DOHH2 (cell line): ENCODE results near the gene METTL25.

Experiments used
- H3F3A ChIP-seq: fragments of 200-600 bp; sonication (generic), shearing (Covaris generic); 2 replicates; pipeline ENCODE4 v1.6.0; 2016; ENCODE audit warnings: antibody characterized with exemption, mild to moderate bottlenecking; ENCODE audit not compliant: control insufficient read depth, insufficient read depth
- H3K27ac ChIP-seq: fragments of 200-600 bp; sonication (generic); 2 replicates; pipeline ENCODE4 v1.5.1; 2014; ENCODE audit warnings: low read depth, mild to moderate bottlenecking, low read length, moderate library complexity
- H3K27me3 ChIP-seq: fragments of 200-600 bp; sonication (generic); 2 replicates; pipeline ENCODE4 v1.6.1; 2014; ENCODE audit warnings: mild to moderate bottlenecking, low read length, mixed read lengths; ENCODE audit not compliant: control insufficient read depth
- H3K36me3 ChIP-seq: fragments of 200-600 bp; sonication (generic); 2 replicates; pipeline ENCODE4 v1.6.1; 2014; ENCODE audit warnings: mild to moderate bottlenecking, low read length, moderate library complexity, mixed read lengths; ENCODE audit not compliant: control insufficient read depth
- H3K4me1 ChIP-seq: fragments of 200-600 bp; sonication (generic); 2 replicates; pipeline ENCODE4 v1.6.1; 2014; ENCODE audit warnings: mild to moderate bottlenecking, low read length, mixed read lengths; ENCODE audit not compliant: control insufficient read depth
- H3K4me2 ChIP-seq: fragments of 200-600 bp; sonication (generic); 2 replicates; pipeline ENCODE4 v1.6.0; 2014; ENCODE audit warnings: mild to moderate bottlenecking, low read length, moderate library complexity
- H3K4me3 ChIP-seq: fragments of 200-600 bp; sonication (generic); 2 replicates; pipeline ENCODE4 v1.5.1; 2014; ENCODE audit warnings: mild to moderate bottlenecking, low read length, mixed read lengths
- H3K79me2 ChIP-seq: fragments of 200-600 bp; sonication (generic); 2 replicates; pipeline ENCODE4 v1.6.1; 2014; ENCODE audit warnings: mild to moderate bottlenecking, low read length, mixed read lengths; ENCODE audit not compliant: control insufficient read depth
- H3K9me2 ChIP-seq: fragments of 200-600 bp; sonication (generic); replicated peaks from 2 replicates; pipeline ENCODE4 v1.6.1; 2014; ENCODE audit warnings: mild to moderate bottlenecking, low read length, mixed read lengths; ENCODE audit not compliant: control insufficient read depth
- H3K9me3 ChIP-seq: fragments of 200-600 bp; sonication (generic); 2 replicates; pipeline ENCODE4 v1.6.1; 2014; ENCODE audit warnings: antibody characterized with exemption, low read length, mixed read lengths; ENCODE audit not compliant: control insufficient read depth, insufficient read depth
- H4K20me1 ChIP-seq: fragments of 200-600 bp; sonication (generic); 2 replicates; pipeline ENCODE4 v1.6.0; 2014; ENCODE audit warnings: low read depth, mild to moderate bottlenecking, antibody characterized with exemption, low read length, moderate library complexity; ENCODE audit not compliant: control insufficient read depth, insufficient read depth
- EZH2phosphoT487 ChIP-seq: fragments of 200-600 bp; sonication (generic); IDR thresholded peaks from 2 replicates; pipeline ENCODE4 v1.6.1; 2017; ENCODE audit warnings: borderline replicate concordance, mild to moderate bottlenecking, antibody characterized with exemption, low read length, moderate library complexity, mixed read lengths
- TF ChIP-seq, protein P1 (sequence below): fragments of 200-600 bp; sonication (generic); IDR thresholded peaks from one replicate; pipeline ENCODE4 v1.5.1; 2014; ENCODE audit warnings: antibody characterized with exemption, mild to moderate bottlenecking, low read depth, low read length; ENCODE audit not compliant: poor library complexity, severe bottlenecking

METTL25 gene

DNA sequence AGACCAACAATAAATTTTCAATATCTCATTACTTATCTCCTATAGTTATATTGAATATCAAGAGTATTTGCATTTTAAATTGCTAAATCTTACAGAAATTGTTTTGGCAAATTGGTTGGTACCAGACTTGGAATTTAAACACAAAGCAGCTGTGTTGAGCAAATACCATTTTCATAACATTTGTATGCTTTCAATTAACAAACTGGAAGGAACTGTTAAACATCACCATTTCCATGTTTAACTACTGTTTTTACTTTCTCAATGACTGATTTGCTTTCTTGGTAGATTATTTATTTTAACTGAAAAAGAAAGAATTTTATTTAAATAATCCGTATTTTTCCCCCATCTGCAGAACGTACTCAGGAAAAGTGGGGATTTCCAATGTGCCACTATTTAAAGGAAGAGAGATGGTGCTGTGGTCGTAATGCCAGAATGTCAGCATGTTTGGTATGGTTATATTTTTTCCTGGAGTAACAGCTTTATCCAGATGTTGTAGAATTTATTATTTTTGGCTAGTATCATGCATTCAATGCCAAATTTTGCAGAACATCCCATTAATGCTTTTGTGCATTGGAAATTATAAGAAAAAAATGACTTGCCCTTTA, 72.3 kb downstream of the METTL25 start:
- Histone ChIP-seq H3F3A (no peaks in the 10 kb centered on the region), H3K27me3 (no peaks in the 10 kb centered on the region), H3K9me3 (no peaks in the 10 kb centered on the region), H4K20me1 (no peaks in the 10 kb centered on the region), H3K4me3 (no peak overlapping the region), H3K9me2 (no peaks in the 10 kb centered on the region), H3K79me2 (no peaks in the 10 kb centered on the region), H3K4me2 (no peak overlapping the region), H3K36me3 (no peaks in the 10 kb centered on the region), H3K27ac (no peak overlapping the region), H3K4me1 (no peaks in the 10 kb centered on the region)
- TF ChIP-seq, protein P1, sequence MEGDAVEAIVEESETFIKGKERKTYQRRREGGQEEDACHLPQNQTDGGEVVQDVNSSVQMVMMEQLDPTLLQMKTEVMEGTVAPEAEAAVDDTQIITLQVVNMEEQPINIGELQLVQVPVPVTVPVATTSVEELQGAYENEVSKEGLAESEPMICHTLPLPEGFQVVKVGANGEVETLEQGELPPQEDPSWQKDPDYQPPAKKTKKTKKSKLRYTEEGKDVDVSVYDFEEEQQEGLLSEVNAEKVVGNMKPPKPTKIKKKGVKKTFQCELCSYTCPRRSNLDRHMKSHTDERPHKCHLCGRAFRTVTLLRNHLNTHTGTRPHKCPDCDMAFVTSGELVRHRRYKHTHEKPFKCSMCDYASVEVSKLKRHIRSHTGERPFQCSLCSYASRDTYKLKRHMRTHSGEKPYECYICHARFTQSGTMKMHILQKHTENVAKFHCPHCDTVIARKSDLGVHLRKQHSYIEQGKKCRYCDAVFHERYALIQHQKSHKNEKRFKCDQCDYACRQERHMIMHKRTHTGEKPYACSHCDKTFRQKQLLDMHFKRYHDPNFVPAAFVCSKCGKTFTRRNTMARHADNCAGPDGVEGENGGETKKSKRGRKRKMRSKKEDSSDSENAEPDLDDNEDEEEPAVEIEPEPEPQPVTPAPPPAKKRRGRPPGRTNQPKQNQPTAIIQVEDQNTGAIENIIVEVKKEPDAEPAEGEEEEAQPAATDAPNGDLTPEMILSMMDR, result no peak
- TF ChIP-seq EZH2phosphoT487, result no peak

DNA sequence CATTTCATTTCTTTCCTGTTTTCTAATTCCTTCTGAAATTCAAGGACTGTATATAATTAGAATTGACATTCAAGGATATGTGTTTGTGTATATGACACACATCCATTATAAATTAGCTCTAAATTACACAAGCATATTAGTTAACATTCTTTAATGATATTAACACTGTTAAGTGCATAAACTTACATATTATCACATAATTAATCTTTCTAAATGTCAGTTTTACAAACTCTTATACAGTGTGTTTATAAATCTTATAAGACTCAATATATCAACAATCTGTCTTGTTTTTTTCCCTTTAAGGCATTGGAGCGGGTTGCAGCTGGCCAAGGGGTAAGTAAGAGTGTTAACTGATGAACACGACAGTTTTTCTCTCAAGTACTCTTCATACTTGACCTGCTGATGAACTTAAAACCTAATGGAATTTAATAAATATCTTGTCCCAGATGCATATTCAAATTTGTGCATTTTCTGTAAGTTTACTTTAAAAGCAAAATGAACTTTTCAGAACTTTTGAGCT, 76.1 kb downstream of the METTL25 start:
- no peak for TF ChIP-seq EZH2phosphoT487
- Histone ChIP-seq H3K79me2 (no peaks in the 10 kb centered on the region), H3K27me3 (no peaks in the 10 kb centered on the region), H4K20me1 (no peaks in the 10 kb centered on the region), H3K4me2 (no peak overlapping the region), H3K9me3 (no peaks in the 10 kb centered on the region), H3K9me2 (no peaks in the 10 kb centered on the region), H3F3A (no peaks in the 10 kb centered on the region), H3K4me1 (no peaks in the 10 kb centered on the region), H3K27ac (no peak overlapping the region), H3K36me3 (no peaks in the 10 kb centered on the region), H3K4me3 (no peak overlapping the region)

DNA sequence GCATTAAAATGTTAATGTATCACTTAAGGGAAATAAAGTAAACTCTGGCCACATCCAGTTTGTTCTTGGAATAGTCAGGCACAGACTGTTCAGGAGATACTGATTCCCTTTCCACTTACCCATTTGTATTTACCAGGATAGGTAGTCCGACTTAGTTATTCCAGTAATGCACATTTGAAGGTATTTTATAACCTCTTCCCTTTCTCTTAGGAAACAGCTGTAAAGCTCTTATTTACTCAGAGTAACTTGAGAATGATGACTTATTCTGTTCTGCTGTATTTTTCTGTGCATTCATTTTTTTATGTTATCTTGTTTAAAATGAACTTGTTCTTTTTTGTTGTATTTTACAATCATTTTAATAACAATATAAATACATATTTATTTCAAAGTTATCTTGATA, 78.0 kb downstream of the METTL25 start:
- no peaks in the 10 kb centered on the region for H3F3A ChIP-seq
- no peaks in the 10 kb centered on the region for H3K9me3 ChIP-seq
- H3K9me2 ChIP-seq, result no peaks in the 10 kb centered on the region
- no peaks in the 10 kb centered on the region for H3K36me3 ChIP-seq
- H3K27me3 ChIP-seq, result no peaks in the 10 kb centered on the region
- no peaks in the 10 kb centered on the region for H4K20me1 ChIP-seq
- no peaks in the 10 kb centered on the region for H3K4me1 ChIP-seq
- no peak overlapping the region for H3K4me2 ChIP-seq
- no peaks in the 10 kb centered on the region for H3K79me2 ChIP-seq
- H3K4me3 ChIP-seq, result no peak overlapping the region
- H3K27ac ChIP-seq, result no peak overlapping the region
- TF ChIP-seq, protein P1, result no peak
- no peak for TF ChIP-seq EZH2phosphoT487

DNA sequence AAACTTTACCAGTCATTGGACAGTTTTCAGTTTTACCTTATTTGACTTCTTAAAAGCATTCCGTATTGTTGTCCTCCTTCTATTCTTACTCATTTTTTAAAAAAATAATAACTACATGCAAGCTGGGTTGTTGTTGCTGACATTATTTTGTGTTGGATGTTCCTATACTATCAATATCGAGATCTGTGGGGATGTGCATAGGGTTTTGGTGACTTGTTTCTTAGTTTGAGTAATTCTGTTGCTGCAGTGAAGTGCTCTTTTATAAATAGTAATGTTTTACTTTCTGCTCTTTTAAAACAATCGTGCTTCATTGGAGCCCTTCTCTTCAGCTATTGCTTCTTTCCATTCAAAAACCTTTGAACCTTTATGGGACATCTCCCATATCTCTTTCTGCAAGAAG, 79.4 kb downstream of the METTL25 start:
- Histone ChIP-seq H3K9me3 (no peaks in the 10 kb centered on the region), H4K20me1 (no peaks in the 10 kb centered on the region), H3K9me2 (no peaks in the 10 kb centered on the region), H3F3A (no peaks in the 10 kb centered on the region), H3K27ac (no peak overlapping the region), H3K79me2 (no peaks in the 10 kb centered on the region), H3K4me1 (no peaks in the 10 kb centered on the region), H3K4me2 (no peak overlapping the region), H3K4me3 (no peak overlapping the region), H3K27me3 (no peaks in the 10 kb centered on the region), H3K36me3 (no peaks in the 10 kb centered on the region)
- TF ChIP-seq, protein P1, result no peak
- TF ChIP-seq EZH2phosphoT487, result no peak
